Parathyroid adenoma (tissue), 2 donors: ENCODE measurements around the gene EIF4B.

Experiments
- H2AFZ ChIP-seq: fragments of 300-600 bp; sonication (generic); one replicate; pipeline ENCODE4 v1.7.0; 2017; ENCODE audit warnings: antibody characterized with exemption, mild to moderate bottlenecking
- H3K27ac ChIP-seq: fragments of 300-600 bp; sonication (generic); one replicate; pipeline ENCODE4 v1.7.0; 2017
- H3K27me3 ChIP-seq: fragments of 300-600 bp; sonication (generic); one replicate; pipeline ENCODE4 v1.7.0; 2017; ENCODE audit warnings: low read length; ENCODE audit not compliant: control insufficient read depth, insufficient read depth
- H3K36me3 ChIP-seq: fragments of 300-600 bp; sonication (generic); one replicate; pipeline ENCODE4 v1.7.0; 2017; ENCODE audit warnings: low read length; ENCODE audit not compliant: control insufficient read depth, insufficient read depth
- H3K4me1 ChIP-seq: fragments of 300-600 bp; sonication (generic); one replicate; pipeline ENCODE4 v1.7.0; 2017; ENCODE audit warnings: control low read depth
- H3K4me2 ChIP-seq: fragments of 300-600 bp; sonication (generic); one replicate; pipeline ENCODE4 v1.7.0; 2017; ENCODE audit warnings: low read length
- H3K4me3 ChIP-seq: fragments of 300-600 bp; sonication (generic); one replicate; pipeline ENCODE4 v1.7.0; 2017; ENCODE audit warnings: low read depth, low read length
- H3K79me2 ChIP-seq: fragments of 300-600 bp; sonication (generic); one replicate; pipeline ENCODE4 v1.7.0; 2017; ENCODE audit warnings: control low read depth
- H3K9ac ChIP-seq: fragments of 300-600 bp; sonication (generic); one replicate; pipeline ENCODE4 v1.7.0; 2017; ENCODE audit warnings: mild to moderate bottlenecking
- H3K9me3 ChIP-seq: fragments of 300-600 bp; sonication (generic); one replicate; pipeline ENCODE4 v1.7.0; 2017; ENCODE audit warnings: low read length; ENCODE audit not compliant: control insufficient read depth
- TF ChIP-seq, protein P1 (sequence below): fragments of 300-600 bp; sonication (generic); IDR thresholded peaks from one replicate; pipeline ENCODE4 v1.7.0; 2017; ENCODE audit warnings: antibody characterized with exemption, mild to moderate bottlenecking
- donor health status: primary hyperparathyroidism.

Gene EIF4B

DNA sequence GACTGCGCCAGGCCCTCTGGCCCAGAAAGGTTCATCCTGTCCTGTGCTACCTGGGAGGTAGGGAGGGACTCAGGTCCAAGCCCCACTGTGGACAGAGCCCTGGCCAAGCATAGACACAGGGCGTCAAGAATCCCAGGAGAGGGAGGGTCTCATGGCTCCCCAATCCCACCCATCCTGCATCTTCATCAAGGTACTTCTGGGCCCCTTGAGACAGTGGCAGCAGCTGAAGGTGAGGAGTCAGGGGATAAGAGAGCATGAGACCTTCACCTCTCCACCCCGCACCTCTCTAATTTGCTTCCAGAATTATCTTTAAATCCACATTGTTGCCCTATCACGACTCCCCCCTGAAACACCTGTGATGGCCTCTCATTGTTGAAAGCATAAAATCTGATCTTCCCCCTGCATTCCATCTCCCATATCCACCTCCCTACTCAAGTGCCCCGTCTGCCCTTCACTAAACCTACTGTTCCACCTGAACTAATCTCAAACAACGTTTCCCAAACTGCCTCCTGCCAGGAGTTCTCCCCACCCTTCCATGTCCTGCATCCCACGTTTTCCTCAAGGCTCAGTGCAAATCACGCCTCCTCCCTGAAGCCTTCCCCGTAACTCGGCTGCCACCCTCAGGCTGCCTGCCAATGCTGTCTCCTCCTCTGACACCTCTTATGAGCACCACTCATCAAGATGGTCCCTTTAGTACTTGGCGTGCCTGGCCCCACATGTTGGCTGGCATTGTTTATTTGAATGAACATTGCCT lies 30.3 kb upstream of the EIF4B start:
- H3K9ac ChIP-seq, result no peak overlapping the region
- no peaks in the 10 kb centered on the region for H3K79me2 ChIP-seq
- H3K4me2 ChIP-seq, result no peak overlapping the region
- H3K9me3 ChIP-seq, result no peaks in the 10 kb centered on the region
- no peaks in the 10 kb centered on the region for H3K27me3 ChIP-seq
- no peak overlapping the region for H3K27ac ChIP-seq
- peaks cover 6% of the 10 kb centered on the region for H3K4me1 ChIP-seq
- TF ChIP-seq, protein P1, sequence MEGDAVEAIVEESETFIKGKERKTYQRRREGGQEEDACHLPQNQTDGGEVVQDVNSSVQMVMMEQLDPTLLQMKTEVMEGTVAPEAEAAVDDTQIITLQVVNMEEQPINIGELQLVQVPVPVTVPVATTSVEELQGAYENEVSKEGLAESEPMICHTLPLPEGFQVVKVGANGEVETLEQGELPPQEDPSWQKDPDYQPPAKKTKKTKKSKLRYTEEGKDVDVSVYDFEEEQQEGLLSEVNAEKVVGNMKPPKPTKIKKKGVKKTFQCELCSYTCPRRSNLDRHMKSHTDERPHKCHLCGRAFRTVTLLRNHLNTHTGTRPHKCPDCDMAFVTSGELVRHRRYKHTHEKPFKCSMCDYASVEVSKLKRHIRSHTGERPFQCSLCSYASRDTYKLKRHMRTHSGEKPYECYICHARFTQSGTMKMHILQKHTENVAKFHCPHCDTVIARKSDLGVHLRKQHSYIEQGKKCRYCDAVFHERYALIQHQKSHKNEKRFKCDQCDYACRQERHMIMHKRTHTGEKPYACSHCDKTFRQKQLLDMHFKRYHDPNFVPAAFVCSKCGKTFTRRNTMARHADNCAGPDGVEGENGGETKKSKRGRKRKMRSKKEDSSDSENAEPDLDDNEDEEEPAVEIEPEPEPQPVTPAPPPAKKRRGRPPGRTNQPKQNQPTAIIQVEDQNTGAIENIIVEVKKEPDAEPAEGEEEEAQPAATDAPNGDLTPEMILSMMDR, result peak; percentile 37
- H3K36me3 ChIP-seq, result no peaks in the 10 kb centered on the region
- H2AFZ ChIP-seq, result peak overlapping the region; percentile 50
- no peak overlapping the region for H3K4me3 ChIP-seq

DNA sequence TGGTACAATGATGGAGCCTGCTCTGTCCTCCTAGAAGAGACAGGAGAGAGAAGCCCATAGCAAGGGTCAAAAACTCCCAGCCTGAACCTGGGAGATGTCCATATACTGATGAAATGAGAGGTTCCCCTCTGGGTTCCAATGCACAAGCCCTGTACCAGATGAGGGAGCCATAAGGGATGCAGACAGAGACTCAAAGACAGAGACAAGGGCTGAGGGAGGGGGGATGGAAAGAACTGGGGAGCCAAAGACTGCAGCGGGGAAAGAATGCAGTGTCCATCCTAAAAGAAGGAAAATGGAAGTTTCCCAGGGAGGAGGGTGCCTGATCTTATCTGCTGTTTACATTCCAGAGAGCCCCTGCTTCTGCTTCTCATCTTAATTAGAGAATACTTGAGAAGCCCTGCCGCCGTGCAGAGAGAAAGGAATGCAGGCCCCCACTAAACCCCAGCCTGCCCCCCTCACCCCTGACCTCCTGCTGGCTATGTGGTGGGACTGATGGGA lies 29.6 kb upstream of the EIF4B start:
- Histone ChIP-seq H3K27me3 (no peaks in the 10 kb centered on the region), H2AFZ (peak overlapping the region; percentile 50), H3K27ac (no peak overlapping the region), H3K9ac (no peak overlapping the region), H3K79me2 (no peaks in the 10 kb centered on the region), H3K9me3 (no peaks in the 10 kb centered on the region), H3K4me2 (no peak overlapping the region), H3K4me3 (no peak overlapping the region), H3K4me1 (peaks cover 6% of the 10 kb centered on the region), H3K36me3 (no peaks in the 10 kb centered on the region)
- TF ChIP-seq, protein P1, result no peak

DNA sequence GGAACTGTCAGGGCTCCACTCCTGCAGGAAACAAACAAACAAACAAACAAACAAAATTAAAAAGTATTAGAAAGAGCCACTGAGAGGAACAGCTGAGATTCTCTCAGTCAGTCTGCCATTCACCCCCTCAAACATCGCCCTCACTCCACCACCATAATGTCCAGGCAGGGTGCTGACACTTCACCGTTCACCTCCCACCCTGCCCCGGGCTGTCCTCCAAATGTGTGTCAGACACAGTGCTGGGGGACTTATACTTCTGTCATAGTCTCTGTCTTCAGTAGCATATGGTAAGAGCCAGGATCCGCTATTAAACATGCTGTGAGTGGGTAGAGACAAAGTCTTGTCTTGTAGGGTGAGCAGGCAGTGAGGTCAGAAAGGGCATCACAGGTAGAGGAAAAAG lies 29.1 kb upstream of the EIF4B start:
- Histone ChIP-seq H3K4me2 (no peak overlapping the region), H3K9ac (no peak overlapping the region), H3K27ac (no peak overlapping the region), H3K9me3 (no peaks in the 10 kb centered on the region), H2AFZ (no peak overlapping the region), H3K4me3 (no peak overlapping the region), H3K4me1 (peaks cover 6% of the 10 kb centered on the region), H3K27me3 (no peaks in the 10 kb centered on the region), H3K36me3 (no peaks in the 10 kb centered on the region), H3K79me2 (no peaks in the 10 kb centered on the region)
- TF ChIP-seq, protein P1, result no peak

- no peak overlapping the region for H3K4me3 ChIP-seq
- no peak overlapping the region for H3K9ac ChIP-seq
- peaks cover 6% of the 10 kb centered on the region for H3K4me1 ChIP-seq
- no peak overlapping the region for H2AFZ ChIP-seq
- no peaks in the 10 kb centered on the region for H3K27me3 ChIP-seq
- TF ChIP-seq, protein P1, result no peak
- H3K4me2 ChIP-seq, result no peak overlapping the region
- H3K9me3 ChIP-seq, result no peaks in the 10 kb centered on the region
- H3K36me3 ChIP-seq, result no peaks in the 10 kb centered on the region
- H3K27ac ChIP-seq, result no peak overlapping the region
- H3K79me2 ChIP-seq, result no peaks in the 10 kb centered on the region
Observed at GRCh38 chr12:52980096-52980649, 26.1 kb upstream of the EIF4B start.
